Measurements from ENCODE around the gene NRP1.

Gene NRP1

GRCh38 chr10:33293531-33294170, 40.8 kb downstream of the NRP1 start:
- in situ Hi-C loops (cut with MboI; ENCODE audit: low sequenced_read_pairs) = no loop called here

DNA sequence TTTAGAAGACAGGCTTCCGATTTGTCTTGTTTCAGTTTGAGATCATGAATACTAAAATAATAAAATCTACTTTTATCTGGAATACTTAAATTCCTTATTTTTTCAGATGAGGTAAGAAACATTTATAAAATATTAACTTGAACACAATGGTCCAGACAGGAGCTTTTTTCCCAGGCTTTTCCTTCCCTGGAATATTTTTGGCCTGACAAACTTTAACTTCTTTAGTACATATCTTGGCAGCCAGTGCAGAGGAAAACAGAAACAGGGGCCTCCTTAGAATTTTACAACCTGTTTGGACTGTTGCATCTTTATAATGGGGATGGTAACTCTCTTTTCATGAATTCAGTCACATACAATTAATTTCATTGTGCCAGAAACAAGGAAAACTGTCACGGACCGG, 41.4 kb downstream of the NRP1 start:
- in situ Hi-C loops (cut with MboI; ENCODE audit: low sequenced_read_pairs) = no loop called here

DNA sequence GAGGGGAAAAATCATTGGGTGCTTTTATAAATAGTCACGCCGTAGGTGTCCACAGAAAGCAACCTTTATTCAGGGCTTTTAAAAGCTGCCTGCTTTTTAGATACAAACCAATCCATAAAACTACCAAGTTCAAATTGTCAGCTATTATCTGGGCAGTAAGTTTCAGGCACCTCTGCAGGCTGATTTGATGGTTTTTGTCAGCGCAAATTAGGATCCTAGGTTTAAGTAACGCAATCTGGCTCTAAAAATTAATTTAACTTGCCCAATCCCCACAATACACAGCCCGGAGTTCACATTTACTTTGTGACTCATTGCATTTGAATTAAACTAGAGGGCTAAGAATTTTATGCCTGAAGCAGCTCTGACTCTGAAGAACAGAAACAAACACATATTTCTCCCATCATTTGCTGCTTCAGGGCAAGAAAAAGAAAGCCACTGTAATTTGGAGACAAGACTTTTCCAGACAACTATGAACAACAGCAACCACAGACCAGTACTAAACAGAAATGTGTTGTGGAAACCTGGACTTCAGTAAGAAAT, 43.3 kb downstream of the NRP1 start:
- in situ Hi-C loops (cut with MboI; ENCODE audit: low sequenced_read_pairs) = no loop called here

DNA sequence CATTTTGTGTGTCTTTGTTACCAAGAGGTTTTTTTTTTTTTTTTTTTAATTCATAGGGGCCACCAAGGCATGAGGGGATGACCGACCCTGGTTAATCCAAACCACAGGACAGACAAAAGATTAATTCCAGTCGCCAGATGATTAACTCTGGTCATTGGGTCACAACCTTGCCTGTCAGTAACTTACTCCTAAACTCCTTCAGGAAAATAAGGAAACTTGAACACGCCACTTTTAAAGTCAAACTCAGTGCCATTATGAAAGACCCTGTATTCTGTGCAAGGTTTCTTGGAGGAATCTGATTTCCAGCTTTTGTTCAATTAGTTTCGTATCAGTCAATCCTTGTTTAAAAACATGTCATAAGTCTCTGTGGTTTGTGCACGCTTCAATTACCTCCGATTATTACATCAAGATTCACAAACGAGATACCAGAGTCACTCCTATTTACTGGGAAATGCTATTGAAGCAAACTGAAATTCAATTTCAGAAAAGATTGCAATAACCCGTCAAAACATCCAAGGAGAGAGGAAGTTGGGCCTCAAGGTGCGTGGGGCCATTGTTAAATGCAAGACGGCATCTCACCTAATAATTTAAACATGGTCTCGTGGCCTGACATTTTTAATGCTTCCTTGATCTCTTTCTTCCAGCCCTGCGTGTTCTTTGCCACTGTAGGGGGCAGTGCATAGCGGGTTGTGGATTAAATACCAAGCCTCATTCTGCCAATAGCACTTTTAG, 44.0 kb downstream of the NRP1 start:
- in situ Hi-C loops (cut with MboI; ENCODE audit: low sequenced_read_pairs) = no loop called here

GRCh38 chr10:33289776-33290175, 44.7 kb downstream of the NRP1 start:
- in situ Hi-C loops (cut with MboI; ENCODE audit: low sequenced_read_pairs) = no loop called here

- in situ Hi-C loops (cut with MboI; ENCODE audit: low sequenced_read_pairs) = no loop called here
These were observed 46.3 kb downstream of the NRP1 start for GRCh38 chr10:33288127-33288526.

DNA sequence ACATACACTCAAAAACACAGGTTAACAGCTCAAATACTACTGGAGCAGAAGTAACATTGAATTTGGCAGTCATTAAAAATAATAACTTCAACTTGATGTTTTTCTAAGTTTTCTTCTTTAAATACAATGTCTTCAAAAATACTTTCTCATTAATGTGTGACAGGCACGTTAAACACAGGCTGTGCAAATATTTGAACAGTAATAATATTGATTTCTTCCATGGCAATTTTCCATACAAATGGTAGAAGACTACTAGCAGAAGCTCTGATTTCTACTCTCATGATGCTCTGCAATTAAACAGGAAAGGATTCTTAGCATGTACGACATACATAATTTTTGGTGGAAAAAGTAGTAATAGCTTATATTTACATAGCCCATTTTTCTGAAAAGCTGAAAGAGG, 47.4 kb downstream of the NRP1 start:
- in situ Hi-C loops (cut with MboI; ENCODE audit: low sequenced_read_pairs) = no loop called here

GRCh38 chr10:33286157-33286934, 48.1 kb downstream of the NRP1 start:
- in situ Hi-C loops (cut with MboI; ENCODE audit: low sequenced_read_pairs) = no loop called here

- in situ Hi-C loops (cut with MboI; ENCODE audit: low sequenced_read_pairs) = no loop called here
These were observed 49.5 kb downstream of the NRP1 start for GRCh38 chr10:33284945-33285344.

DNA sequence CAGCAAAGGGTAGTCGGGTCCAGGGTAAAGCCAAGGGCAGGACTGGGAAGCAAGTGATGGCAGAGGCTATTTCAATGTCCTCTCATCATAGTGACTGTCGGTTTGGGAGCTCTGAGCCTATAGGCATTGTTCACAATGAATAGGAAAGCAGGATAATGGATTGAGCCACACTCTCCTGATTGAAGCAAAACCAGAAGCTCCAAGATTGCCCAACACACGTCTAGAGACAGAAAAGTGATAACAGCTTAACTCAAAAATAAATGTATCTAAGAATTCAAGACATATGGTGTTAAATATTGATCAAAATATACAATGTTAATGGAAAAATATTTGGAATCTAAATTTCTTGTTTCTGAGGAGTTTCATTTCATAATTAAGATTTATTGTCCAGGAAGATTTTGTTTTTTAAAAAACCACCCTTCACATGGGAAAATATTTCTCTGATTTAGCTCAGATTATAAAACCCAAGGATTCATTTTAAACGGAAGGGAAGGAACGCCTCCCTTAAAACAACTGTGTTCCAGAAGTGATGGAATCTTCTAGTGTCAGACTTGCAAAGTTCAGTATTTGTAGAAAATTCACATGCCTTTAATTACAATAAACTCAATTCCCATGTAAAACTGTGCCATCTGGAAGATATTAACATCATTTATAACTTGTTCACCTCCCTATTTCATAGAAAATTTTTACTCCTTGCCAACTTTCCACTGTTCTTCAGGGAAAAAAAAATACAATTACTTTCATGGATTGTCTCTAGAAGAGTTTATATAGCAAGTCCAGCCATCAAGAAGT, 54.5 kb downstream of the NRP1 start:
- in situ Hi-C loops (cut with MboI; ENCODE audit: low sequenced_read_pairs) = no loop called here

GRCh38 chr10:33279276-33279675, 55.2 kb downstream of the NRP1 start:
- in situ Hi-C loops (cut with MboI; ENCODE audit: low sequenced_read_pairs) = no loop called here

DNA sequence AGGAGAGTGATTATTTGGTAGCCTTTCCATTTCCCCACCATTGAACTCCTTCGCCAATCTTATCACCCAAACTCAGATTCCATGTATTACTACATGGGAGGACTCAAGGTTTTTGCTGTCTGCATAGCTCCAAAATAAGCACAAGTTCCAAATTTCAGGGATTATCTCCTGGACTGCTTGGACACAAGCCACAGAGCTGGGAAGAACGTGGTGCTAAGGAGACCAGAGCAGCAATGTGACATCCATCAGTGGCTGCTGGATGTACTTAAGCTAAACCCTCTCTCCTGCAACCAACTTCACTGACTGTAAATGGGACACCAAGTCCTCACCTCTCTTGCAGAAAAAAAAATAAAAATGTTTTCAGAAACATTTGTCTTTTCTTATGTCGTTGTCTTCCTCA, 56.3 kb downstream of the NRP1 start:
- in situ Hi-C loops (cut with MboI; ENCODE audit: low sequenced_read_pairs) = no loop called here

GRCh38 chr10:33277135-33277536, 57.3 kb downstream of the NRP1 start:
- in situ Hi-C loops (cut with MboI; ENCODE audit: low sequenced_read_pairs) = no loop called here

- in situ Hi-C loops (cut with MboI; ENCODE audit: low sequenced_read_pairs) = no loop called here
These were observed 58.1 kb downstream of the NRP1 start for GRCh38 chr10:33276282-33276923.

DNA sequence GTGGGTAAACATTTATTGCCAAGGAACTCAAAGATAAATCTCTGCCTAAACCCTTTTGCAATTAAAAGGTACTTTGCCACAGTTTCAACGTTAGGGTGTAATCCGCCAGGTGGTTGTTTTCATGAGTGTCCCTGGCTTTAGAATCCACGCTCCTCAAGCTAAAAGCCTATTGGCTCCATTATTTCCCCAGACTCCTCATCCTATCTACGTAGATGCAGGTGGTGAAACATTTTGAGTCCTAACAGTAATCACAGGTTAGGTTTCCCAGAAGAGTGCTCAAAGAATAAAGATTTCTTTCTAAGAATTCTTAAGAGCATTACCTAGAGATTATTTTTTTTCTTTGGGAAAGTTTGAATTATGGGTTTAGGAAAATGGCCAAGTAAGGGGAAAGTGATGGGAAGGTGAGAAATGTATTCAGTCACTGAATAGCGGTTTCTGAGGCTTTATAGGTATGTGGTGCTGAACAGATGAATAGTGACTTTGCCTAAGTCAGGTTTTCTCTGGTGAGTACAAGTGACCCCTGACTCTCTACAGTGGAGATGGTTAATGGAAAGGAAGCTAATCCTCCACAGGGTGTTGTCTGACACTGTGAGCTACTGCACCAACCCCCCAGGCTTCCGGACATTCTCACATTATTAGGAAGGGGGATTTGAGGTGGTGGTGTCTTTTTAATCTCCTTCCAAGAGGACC, 60.2 kb downstream of the NRP1 start:
- in situ Hi-C loops (cut with MboI; ENCODE audit: low sequenced_read_pairs) = no loop called here

GRCh38 chr10:33273295-33274002, 61.0 kb downstream of the NRP1 start:
- in situ Hi-C loops (cut with MboI; ENCODE audit: low sequenced_read_pairs) = no loop called here

GRCh38 chr10:33272635-33273034, 61.8 kb downstream of the NRP1 start:
- in situ Hi-C loops (cut with MboI; ENCODE audit: low sequenced_read_pairs) = no loop called here

DNA sequence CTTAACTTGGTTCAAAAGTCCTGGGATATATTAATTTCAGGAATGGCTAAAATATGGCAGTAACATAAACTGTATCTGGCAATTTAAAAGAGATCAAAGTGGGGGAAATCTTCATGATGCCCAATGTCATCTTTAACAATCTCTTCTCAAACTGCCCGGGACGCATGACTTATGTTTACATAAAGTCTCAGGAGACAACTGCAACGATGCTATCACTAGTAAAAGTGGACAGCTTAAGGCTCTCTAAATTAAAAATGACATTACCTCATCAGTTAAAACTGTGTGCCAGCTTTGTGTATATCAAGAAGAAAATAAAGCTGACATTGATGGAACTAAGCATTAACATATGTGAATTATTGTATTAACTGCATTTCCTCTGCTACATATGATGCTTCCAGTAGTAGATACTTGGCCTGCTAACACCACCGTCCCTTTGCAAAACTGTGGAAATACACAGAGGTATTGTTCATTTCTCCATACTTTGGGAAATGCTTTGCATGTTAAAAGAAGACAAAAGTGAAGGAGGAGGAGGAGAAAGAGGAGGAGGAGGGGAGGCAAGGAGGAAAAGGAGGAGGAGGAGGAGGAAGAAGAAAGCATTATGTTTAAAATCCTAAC, 62.4 kb downstream of the NRP1 start:
- in situ Hi-C loops (cut with MboI; ENCODE audit: low sequenced_read_pairs) = no loop called here

DNA sequence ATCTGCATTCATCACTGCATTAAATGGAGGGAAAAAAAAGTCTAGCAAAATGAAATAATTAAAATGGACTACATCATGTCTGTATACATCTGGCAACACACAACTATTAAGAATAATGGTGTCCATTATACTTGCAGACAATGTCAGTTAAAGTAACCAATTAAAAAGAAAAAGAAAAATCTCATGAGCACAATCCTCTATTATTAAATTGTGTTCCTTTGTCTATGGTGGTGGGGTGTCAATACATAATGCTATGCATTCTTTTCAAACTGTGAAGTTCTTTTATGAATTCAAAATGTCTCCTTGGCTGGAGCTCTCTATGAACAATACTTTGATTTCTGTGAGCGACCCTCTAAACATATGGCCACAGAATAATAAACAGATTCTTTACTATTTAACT, 63.5 kb downstream of the NRP1 start:
- in situ Hi-C loops (cut with MboI; ENCODE audit: low sequenced_read_pairs) = no loop called here
